Activated T-cell treated with anti-CD3 and anti-CD28 coated beads, Interleukin-2, amount 50 U/mL, for 24 hours (primary cell): ENCODE data around the gene LHPP.
A peak's percentile ranks its signal among the peaks of the same experiment; 100 is the strongest.

Experiments
- DNase-seq: peaks from one replicate; pipeline ENCODE4 v3.0.0-alpha.2; 2020
- H3K27ac Mint-ChIP-seq: 2 replicates; pipeline ENCODE4 v1.8.0; 2020; ENCODE audit warnings: mild to moderate bottlenecking, mixed read lengths
- H3K27me3 Mint-ChIP-seq: 2 replicates; pipeline ENCODE4 v1.8.0; 2020; ENCODE audit warnings: mixed read lengths
- H3K36me3 Mint-ChIP-seq: 2 replicates; pipeline ENCODE4 v1.8.0; 2020; ENCODE audit warnings: low read depth, mixed read lengths
- H3K4me1 Mint-ChIP-seq: 2 replicates; pipeline ENCODE4 v1.8.0; 2020; ENCODE audit warnings: low read depth, mixed read lengths
- H3K4me3 Mint-ChIP-seq: 2 replicates; pipeline ENCODE4 v1.8.0; 2020; ENCODE audit warnings: mild to moderate bottlenecking, moderate library complexity, mixed read lengths
- H3K9me3 Mint-ChIP-seq: 2 replicates; pipeline ENCODE4 v1.8.0; 2020; ENCODE audit warnings: mixed read lengths

LHPP gene

GRCh38 chr10:124461642-124462347, at the start of gene LHPP:
LHPP (plus strand) TSS chr10:124461823; CDS start chr10:124461863, 40 bp downstream.
- H3K4me1 Mint-ChIP-seq: peaks cover 26% of the 10 kb centered on the region
- peak; percentile 94 for DNase-seq
- peaks cover 5% of the 10 kb centered on the region for H3K27me3 Mint-ChIP-seq
- no peaks in the 10 kb centered on the region for H3K9me3 Mint-ChIP-seq
- H3K36me3 Mint-ChIP-seq: peaks cover 3% of the 10 kb centered on the region
- peak within 1 kb of the TSS; percentile 93 for H3K27ac Mint-ChIP-seq
- H3K4me3 Mint-ChIP-seq: peak within 1 kb of the TSS; percentile 85

- H3K27me3 Mint-ChIP-seq: no peaks in the 10 kb centered on the region
- DNase-seq: no peak
- H3K4me3 Mint-ChIP-seq: no peak overlapping the region
Observed at GRCh38 chr10:124414076-124414475, 47.5 kb upstream of the LHPP start.

GRCh38 chr10:124415210-124415609, 46.4 kb upstream of the LHPP start:
- Mint-ChIP-seq H3K27ac (no peak overlapping the region), H3K4me1 (peaks cover 31% of the 10 kb centered on the region), H3K36me3 (peaks cover 20% of the 10 kb centered on the region), H3K4me3 (no peak overlapping the region), H3K27me3 (peaks cover 2% of the 10 kb centered on the region), H3K9me3 (no peaks in the 10 kb centered on the region)
- no peak for DNase-seq

More at GRCh38 chr10:124414076-124414475, 47.5 kb upstream of the LHPP start:
- no peak overlapping the region for H3K27ac Mint-ChIP-seq
- peaks cover 28% of the 10 kb centered on the region for H3K36me3 Mint-ChIP-seq
- no peaks in the 10 kb centered on the region for H3K9me3 Mint-ChIP-seq
- peaks cover 27% of the 10 kb centered on the region for H3K4me1 Mint-ChIP-seq

- no peak for DNase-seq
- peaks cover 7% of the 10 kb centered on the region for H3K36me3 Mint-ChIP-seq
Observed at GRCh38 chr10:124416733-124417132, 44.9 kb upstream of the LHPP start.

GRCh38 chr10:124417895-124418725, 43.5 kb upstream of the LHPP start:
- peak overlapping the region; percentile 50 for H3K27ac Mint-ChIP-seq
- peaks cover 1% of the 10 kb centered on the region for H3K36me3 Mint-ChIP-seq

More at GRCh38 chr10:124416733-124417132, 44.9 kb upstream of the LHPP start:
- no peak overlapping the region for H3K27ac Mint-ChIP-seq
- peaks cover 2% of the 10 kb centered on the region for H3K27me3 Mint-ChIP-seq
- H3K4me3 Mint-ChIP-seq: peak overlapping the region; percentile 52
- no peaks in the 10 kb centered on the region for H3K9me3 Mint-ChIP-seq
- peaks cover 31% of the 10 kb centered on the region for H3K4me1 Mint-ChIP-seq

GRCh38 chr10:124418726-124419501, 42.7 kb upstream of the LHPP start, which contains the start of gene OAT:
OAT (minus strand) TSS chr10:124418923; CDS start chr10:124412171, 6,752 bp downstream.
- peaks cover 1% of the 10 kb centered on the region for H3K36me3 Mint-ChIP-seq
- peak within 1 kb of the TSS; percentile 63 for H3K27ac Mint-ChIP-seq

More at GRCh38 chr10:124417895-124418725, 43.5 kb upstream of the LHPP start:
- peak; percentile 71 for DNase-seq
- peaks cover 8% of the 10 kb centered on the region for H3K27me3 Mint-ChIP-seq
- H3K4me3 Mint-ChIP-seq: peak overlapping the region; percentile 83
- no peaks in the 10 kb centered on the region for H3K9me3 Mint-ChIP-seq
- H3K4me1 Mint-ChIP-seq: peaks cover 31% of the 10 kb centered on the region

GRCh38 chr10:124419635-124420034, 42.0 kb upstream of the LHPP start:
- peaks cover 18% of the 10 kb centered on the region for H3K27me3 Mint-ChIP-seq
- peaks cover 27% of the 10 kb centered on the region for H3K4me1 Mint-ChIP-seq
- no peak for DNase-seq
- H3K9me3 Mint-ChIP-seq: no peaks in the 10 kb centered on the region
- peak overlapping the region; percentile 83 for H3K4me3 Mint-ChIP-seq
- H3K36me3 Mint-ChIP-seq: peaks cover 1% of the 10 kb centered on the region
- H3K27ac Mint-ChIP-seq: no peak overlapping the region

More at GRCh38 chr10:124418726-124419501, 42.7 kb upstream of the LHPP start, which contains the start of gene OAT:
- peaks cover 13% of the 10 kb centered on the region for H3K27me3 Mint-ChIP-seq
- no peaks in the 10 kb centered on the region for H3K9me3 Mint-ChIP-seq
- peaks cover 31% of the 10 kb centered on the region for H3K4me1 Mint-ChIP-seq
- peak within 1 kb of the TSS; percentile 83 for H3K4me3 Mint-ChIP-seq
- DNase-seq: peak; percentile 96

GRCh38 chr10:124420254-124420653, 41.4 kb upstream of the LHPP start:
- Mint-ChIP-seq H3K27ac (no peak overlapping the region), H3K36me3 (no peaks in the 10 kb centered on the region), H3K4me3 (no peak overlapping the region), H3K27me3 (peaks cover 18% of the 10 kb centered on the region), H3K9me3 (no peaks in the 10 kb centered on the region), H3K4me1 (peaks cover 24% of the 10 kb centered on the region)
- DNase-seq: no peak

GRCh38 chr10:124422742-124423141, 38.9 kb upstream of the LHPP start:
- Mint-ChIP-seq H3K36me3 (no peaks in the 10 kb centered on the region), H3K4me3 (no peak overlapping the region), H3K4me1 (peaks cover 6% of the 10 kb centered on the region), H3K27me3 (peaks cover 21% of the 10 kb centered on the region), H3K9me3 (no peaks in the 10 kb centered on the region), H3K27ac (no peak overlapping the region)
- DNase-seq: no peak

- Mint-ChIP-seq H3K4me1 (peaks cover 4% of the 10 kb centered on the region), H3K4me3 (no peak overlapping the region), H3K9me3 (no peaks in the 10 kb centered on the region)
Observed at GRCh38 chr10:124423813-124424212, 37.8 kb upstream of the LHPP start.

GRCh38 chr10:124425227-124425962, 36.2 kb upstream of the LHPP start:
- peaks cover 22% of the 10 kb centered on the region for H3K27me3 Mint-ChIP-seq
- DNase-seq: no peak
- no peaks in the 10 kb centered on the region for H3K4me1 Mint-ChIP-seq
- no peaks in the 10 kb centered on the region for H3K9me3 Mint-ChIP-seq
- no peak overlapping the region for H3K27ac Mint-ChIP-seq
- H3K36me3 Mint-ChIP-seq: no peaks in the 10 kb centered on the region
- no peak overlapping the region for H3K4me3 Mint-ChIP-seq

More at GRCh38 chr10:124423813-124424212, 37.8 kb upstream of the LHPP start:
- Mint-ChIP-seq H3K27ac (no peak overlapping the region), H3K36me3 (no peaks in the 10 kb centered on the region), H3K27me3 (peaks cover 24% of the 10 kb centered on the region)
- no peak for DNase-seq

- Mint-ChIP-seq H3K27ac (no peak overlapping the region), H3K9me3 (no peaks in the 10 kb centered on the region), H3K27me3 (peaks cover 20% of the 10 kb centered on the region), H3K36me3 (no peaks in the 10 kb centered on the region), H3K4me3 (no peak overlapping the region), H3K4me1 (no peaks in the 10 kb centered on the region)
- DNase-seq: no peak
Observed at GRCh38 chr10:124428207-124428777, 33.3 kb upstream of the LHPP start.

- no peak overlapping the region for H3K27ac Mint-ChIP-seq
- H3K9me3 Mint-ChIP-seq: no peaks in the 10 kb centered on the region
- H3K4me3 Mint-ChIP-seq: no peak overlapping the region
- no peak for DNase-seq
- no peaks in the 10 kb centered on the region for H3K4me1 Mint-ChIP-seq
- peaks cover 11% of the 10 kb centered on the region for H3K27me3 Mint-ChIP-seq
- H3K36me3 Mint-ChIP-seq: no peaks in the 10 kb centered on the region
Observed at GRCh38 chr10:124429576-124429975, 32.0 kb upstream of the LHPP start.
